H1 (cell line): Measurements from ENCODE around the gene CXorf65. TPM values are rescaled to one million over a fixed set of nuclear protein-coding genes. Genes with fewer than 3 reads are reported as not detected.

Source experiments
- CTCF ChIA-PET: fragments of 300-600 bp; sonication (Branson Sonifier 250); formaldehyde crosslinking; loops from one replicate; lab custom pipeline; 2021; ENCODE audit not compliant: partially characterized antibody; lab: Charles Lee
- POLR2A ChIA-PET: fragments of 300-600 bp; sonication (Branson Sonifier 250); formaldehyde crosslinking; loops from one replicate; lab custom pipeline; 2021; ENCODE audit warnings: inconsistent platforms; ENCODE audit not compliant: partially characterized antibody; lab: Charles Lee
- DNase-seq, 2 experiments: peaks; one replicate each; pipeline versions ENCODE4 v3.0.0 to v3.0.0-alpha.2; 2010 to 2022; ENCODE audit warnings: low spot score in 2 of 2, low read depth in 1 of 2, mixed read lengths in 1 of 2
- FAIRE-seq: peaks from 2 replicates; lab custom pipeline; 2011; peaks lifted over from hg19 to GRCh38; lab: Jason Lieb, UNC
- H2AFZ ChIP-seq: 2 replicates; pipeline ENCODE4 v1.8.1; 2012; ENCODE audit warnings: low read length, inconsistent platforms
- H2AK5ac ChIP-seq: 2 replicates; pipeline ENCODE4 v1.6.1; 2013; ENCODE audit warnings: low read depth, low read length
- H2BK120ac ChIP-seq: replicated peaks from 2 replicates; pipeline ENCODE3; 2013; ENCODE audit warnings: low read depth, low read length, inconsistent platforms
- H2BK12ac ChIP-seq: 2 replicates; pipeline ENCODE4 v1.6.1; 2013; ENCODE audit warnings: low read depth, low read length
- H2BK15ac ChIP-seq: 2 replicates; pipeline ENCODE4 v1.6.1; 2013; ENCODE audit warnings: low read length
- H2BK20ac ChIP-seq: 2 replicates; pipeline ENCODE4 v1.6.1; 2013; ENCODE audit warnings: low read length
- H2BK5ac ChIP-seq: 2 replicates; pipeline ENCODE4 v1.6.1; 2013; ENCODE audit warnings: low read depth, low read length
- H3K14ac ChIP-seq: 2 replicates; pipeline ENCODE4 v1.6.1; 2013; ENCODE audit warnings: inconsistent platforms; ENCODE audit not compliant: insufficient read length
- H3K18ac ChIP-seq: 2 replicates; pipeline ENCODE4 v1.6.1; 2013; ENCODE audit warnings: low read length; ENCODE audit errors: extremely low read depth
- H3K23ac ChIP-seq: 2 replicates; pipeline ENCODE4 v1.6.1; 2013; ENCODE audit warnings: inconsistent platforms; ENCODE audit not compliant: insufficient read length
- H3K23me2 ChIP-seq: 2 replicates; pipeline ENCODE4 v1.6.1; 2013; ENCODE audit warnings: low read depth, low read length
- H3K27ac ChIP-seq: 2 replicates; pipeline ENCODE4 v1.6.1; 2011; ENCODE audit warnings: low read depth, low read length, inconsistent platforms
- H3K27me3 ChIP-seq, 4 experiments: replicated peaks in 1 of 4; 1 replicate in 1 of 4; 2 replicates in 3 of 4; pipeline versions ENCODE4 v1.6.1 to v1.8.1; 2011 to 2013; ENCODE audit warnings: low read length in 3 of 4, mild to moderate bottlenecking in 3 of 4, inconsistent platforms in 2 of 4, mixed read lengths in 2 of 4, moderate library complexity in 1 of 4; ENCODE audit not compliant: control insufficient read depth in 3 of 4, insufficient read depth in 3 of 4; ENCODE audit errors: extremely low read depth in 1 of 4
- H3K36me3 ChIP-seq, 4 experiments: 2 replicates each; pipeline versions ENCODE4 v1.6.1 to v1.8.1; 2011 to 2013; ENCODE audit warnings: mild to moderate bottlenecking in 4 of 4, low read length in 3 of 4, moderate library complexity in 2 of 4, control low read depth in 1 of 4, inconsistent platforms in 1 of 4; ENCODE audit not compliant: insufficient read depth in 4 of 4, control insufficient read depth in 2 of 4
- H3K4ac ChIP-seq: replicated peaks from 2 replicates; pipeline ENCODE3; 2013; ENCODE audit warnings: low read length, low read depth, mixed read lengths, inconsistent platforms; ENCODE audit not compliant: insufficient read length
- H3K4me1 ChIP-seq, 4 experiments: replicated peaks in 1 of 4; 1 replicate in 1 of 4; 2 replicates in 3 of 4; pipeline versions ENCODE4 v1.6.1 to v1.8.1; 2011 to 2013; ENCODE audit warnings: low read length in 3 of 4, inconsistent platforms in 2 of 4, mixed read lengths in 1 of 4; ENCODE audit not compliant: insufficient read depth in 4 of 4, control insufficient read depth in 3 of 4
- H3K4me2 ChIP-seq, 2 experiments: 2 replicates each; pipeline versions ENCODE4 v1.6.1 to v1.8.1; 2011 to 2013; ENCODE audit warnings: low read depth in 2 of 2, low read length in 2 of 2, control low read depth in 1 of 2, inconsistent platforms in 1 of 2, mild to moderate bottlenecking in 1 of 2; ENCODE audit not compliant: insufficient read depth in 1 of 2
- H3K4me3 ChIP-seq, 4 experiments: fragments of 200-600, 300-600 bp in 1 of 4; sonication (generic), shearing (Covaris generic), sonication (Bioruptor Twin) in 1 of 4; 2 replicates each; pipeline versions ENCODE4 v1.5.1 to v1.8.1; 2011 to 2016; ENCODE audit warnings: low read length in 4 of 4, low read depth in 3 of 4, control low read depth in 2 of 4, inconsistent platforms in 2 of 4, mild to moderate bottlenecking in 2 of 4, mixed read lengths in 1 of 4, moderate library complexity in 1 of 4; ENCODE audit not compliant: insufficient read depth in 2 of 4; ENCODE audit errors: extremely low read depth in 1 of 4
- H3K56ac ChIP-seq: replicated peaks from 2 replicates; pipeline ENCODE3; 2013; ENCODE audit warnings: low read depth, mild to moderate bottlenecking, mixed read lengths, low read length, inconsistent platforms; ENCODE audit not compliant: insufficient read length
- H3K79me1 ChIP-seq: 2 replicates; pipeline ENCODE4 v1.6.1; 2013; ENCODE audit warnings: low read depth, low read length, control low read depth
- H3K79me2 ChIP-seq, 2 experiments: 2 replicates each; pipeline versions ENCODE4 v1.6.1 to v1.8.1; 2012 to 2013; ENCODE audit warnings: low read length in 2 of 2, mild to moderate bottlenecking in 2 of 2, inconsistent platforms in 1 of 2; ENCODE audit not compliant: insufficient read depth in 2 of 2, control insufficient read depth in 1 of 2
- H3K9ac ChIP-seq, 4 experiments: replicated peaks in 1 of 4; 1 replicate in 1 of 4; 2 replicates in 3 of 4; pipeline versions ENCODE4 v1.6.1 to v1.8.1; 2011 to 2013; ENCODE audit warnings: low read depth in 3 of 4, low read length in 3 of 4, control low read depth in 2 of 4, mild to moderate bottlenecking in 2 of 4, moderate library complexity in 2 of 4, inconsistent platforms in 1 of 4; ENCODE audit errors: extremely low read depth in 1 of 4
- H3K9me3 ChIP-seq, 2 experiments: 2 replicates each; pipeline versions ENCODE4 v1.6.1 to v1.8.1; 2012 to 2013; ENCODE audit warnings: mild to moderate bottlenecking in 2 of 2, moderate library complexity in 2 of 2, control low read depth in 1 of 2, inconsistent platforms in 1 of 2, low read depth in 1 of 2, low read length in 1 of 2, mixed read lengths in 1 of 2; ENCODE audit not compliant: insufficient read depth in 2 of 2
- H4K20me1 ChIP-seq, 2 experiments: replicated peaks in 1 of 2; 2 replicates each; pipeline versions ENCODE3 to v1.8.1; 2011 to 2013; ENCODE audit warnings: inconsistent platforms in 2 of 2, low read length in 2 of 2, mild to moderate bottlenecking in 1 of 2; ENCODE audit not compliant: insufficient read depth in 2 of 2, control insufficient read depth in 1 of 2
- H4K5ac ChIP-seq: 2 replicates; pipeline ENCODE4 v1.6.1; 2013; ENCODE audit warnings: low read length, low read depth, mixed read lengths, inconsistent platforms; ENCODE audit not compliant: insufficient read length
- H4K8ac ChIP-seq: 2 replicates; pipeline ENCODE4 v1.8.0; 2013; ENCODE audit warnings: mild to moderate bottlenecking, moderate library complexity, low read length, inconsistent platforms; ENCODE audit not compliant: insufficient read depth; ENCODE audit errors: extremely low read depth
- H4K91ac ChIP-seq: replicated peaks from 2 replicates; pipeline ENCODE3; 2013; ENCODE audit warnings: low read length, mixed read lengths, inconsistent platforms; ENCODE audit not compliant: insufficient read length
- BACH1 ChIP-seq: IDR thresholded peaks from 2 replicates; pipeline ENCODE4 v1.6.1; 2012; ENCODE audit warnings: low read length, improper control_type of control experiment
- EGR1 ChIP-seq: IDR thresholded peaks from 2 replicates; pipeline ENCODE4 v1.6.1; 2011; ENCODE audit warnings: low read depth, low read length, borderline replicate concordance
- KDM1A ChIP-seq: fragments of 200-600, 300-600 bp; sonication (generic); IDR thresholded peaks from 2 replicates; pipeline ENCODE4 v1.7.1; 2016; ENCODE audit warnings: mild to moderate bottlenecking, low read length, borderline replicate concordance
- POLR2AphosphoS5 ChIP-seq: IDR thresholded peaks from 2 replicates; pipeline ENCODE4 v1.6.1; 2011; ENCODE audit warnings: low read depth, low read length
- RBBP5 ChIP-seq: IDR thresholded peaks from 2 replicates; pipeline ENCODE4 v1.7.1; 2012; ENCODE audit warnings: low read depth, mild to moderate bottlenecking, inconsistent platforms, low read length, moderate library complexity, borderline replicate concordance
- SIN3A ChIP-seq, 2 experiments: IDR thresholded peaks in 1 of 2; conservative IDR thresholded peaks in 1 of 2; 2 replicates each; pipeline ENCODE4 v1.6.1; 2011 to 2012; ENCODE audit warnings: low read length in 2 of 2, improper control_type of control experiment in 1 of 2, low read depth in 1 of 2, mild to moderate bottlenecking in 1 of 2
- TAF1 ChIP-seq: IDR thresholded peaks from 2 replicates; pipeline ENCODE4 v1.6.1; 2011; ENCODE audit warnings: mild to moderate bottlenecking, low read depth, low read length
- WGBS, 2 experiments: shearing (Covaris generic) in 1 of 2; methylation state at CpG; one replicate each; pipeline versions ENCODE4 v1.1.6 to v1.1.7; 2013 to 2015; ENCODE audit warnings: low lambda C conversion rate in 2 of 2, mixed read lengths in 2 of 2, inconsistent platforms in 1 of 2, low coverage in 1 of 2, missing lambda C conversion rate in 1 of 2; ENCODE audit not compliant: insufficient replicate concordance in 2 of 2, insufficient coverage in 1 of 2, insufficient read length in 1 of 2; ENCODE audit errors: extremely low coverage in 1 of 2, missing lambda C conversion rate in 1 of 2; 5-methylcytosine and 5-hydroxymethylcytosine counted together
- polyA plus RNA-seq, 7 experiments: library from polyadenylated mRNA; depleted of rRNA in 3 of 7; stranded (reverse) in 5 of 7; unstranded in 2 of 7; fragments of >200 nt in 5 of 7; fragments of 200-250 nt in 2 of 7; gene quantifications; 1 replicate in 5 of 7; 2 replicates in 1 of 7; 4 replicates in 1 of 7; pipeline versions ENCODE4 v1.2.1 to v1.2.3, GENCODE V29; 2011 to 2013; ENCODE audit warnings: missing spikeins in 2 of 7, mixed read lengths in 2 of 7
- total RNA-seq: library from RNA; stranded (reverse); fragmentation: NEBNext Ultra II Directional; extraction: Animal tissue kit (Norgen Biotek cat#: 25700); gene quantifications from 2 replicates; pipeline ENCODE4 v1.2.1, GENCODE V29; 2021

CXorf65 gene
- total and polyA plus RNA-seq, 2 of the 8 experiments (the other 6 are each of a cell fraction or from before 2014, with no cell fraction given): not detected

- Histone ChIP-seq H4K20me1 (no peaks in the 10 kb centered on the region), H3K4me3 (peak overlapping the region; percentile 47 to 98 (median 85)), H4K91ac (no peak overlapping the region), H2AFZ (no peak overlapping the region), H3K14ac (no peak overlapping the region), H3K4me1 (no peaks in the 10 kb centered on the region; a peak in 2 of 7 replicates), H3K27me3 (no peaks in the 10 kb centered on the region), H4K8ac (no peak overlapping the region), H3K23ac (no peak overlapping the region), H3K23me2 (no peaks in the 10 kb centered on the region; the same call in 1 of the 2 replicates), H4K5ac (peak overlapping the region; percentile 16), H3K79me1 (no peaks in the 10 kb centered on the region), H3K27ac (peak overlapping the region; percentile 56; the same call in 1 of the 2 replicates), H2BK15ac (no peak overlapping the region), H3K9ac (peak overlapping the region; percentile 40 to 75 (median 56)), H2BK20ac (no peak overlapping the region), H2BK120ac (no peak overlapping the region), H3K4me2 (peak overlapping the region; percentile 62 to 89), H3K9me3 (no peaks in the 10 kb centered on the region), H2BK12ac (no peak overlapping the region), H3K36me3 (peaks cover 0 to 3% (median under 1%) of the 10 kb centered on the region in 4 experiments; a peak in 1 of 8 replicates), H3K18ac (no peak overlapping the region; the same call in 1 of the 2 replicates), H3K79me2 (peaks cover 0 to 34% of the 10 kb centered on the region in 2 experiments; a peak in 3 of 4 replicates), H2AK5ac (no peak overlapping the region), H2BK5ac (no peak overlapping the region), H3K4ac (no peak overlapping the region), H3K56ac (no peak overlapping the region)
- FAIRE-seq: no peak
- 8% methylated on average over 4 of the region's 10 CpGs; no CpG with 5 or more reads in 1 of the 2 experiments for WGBS, 2 experiments
- TF ChIP-seq KDM1A (no peak), RBBP5 (no peak), POLR2AphosphoS5 (no peak), SIN3A (conservative IDR thresholded peaks at IDR 0.05 in 1 of 2, IDR thresholded peaks at IDR 0.05 in 1 of 2; ENCODE audit: low read depth in 1 of 2, low read length in 2 of 2) (0 out of 4 replicates have a peak, but pooled peaks of 1 of the 2 experiments have one; percentile 12), BACH1 (no peak), TAF1 (0 out of 2 replicates have a peak, but pooled peaks have one; percentile 31), EGR1 (no peak)
- no peak for DNase-seq
- ChIA-PET POLR2A (interaction anchor here (0.5 to 1.4 kb wide), 7 partner anchors 9 to 157 kb away, joined by 3 to 9 read pairs (median 3); partner anchors contain the start of gene MED12), CTCF (interaction anchor here (0.6 to 1.5 kb wide), 3 partner anchors 18 to 62 kb away, joined by 3 read pairs; no protein-coding TSS in a partner anchor)
These were observed 38.9 kb downstream of the CXorf65 start for GRCh38 chrX:71067712-71068043.
